HG03520 (cell line): ENCODE data around the gene PDE7B.

Source experiments
- ATAC-seq: cut with Tn5 transposase; IDR thresholded peaks from one replicate; pipeline ENCODE4 v1.9.1; 2021; ENCODE audit warnings: mild to moderate bottlenecking, moderate library complexity; ENCODE audit not compliant: unreplicated experiment

PDE7B gene

GRCh38 chr6:135922174-135922573, 70.7 kb downstream of the PDE7B start:
- ATAC-seq = no peak

GRCh38 chr6:135922746-135923145, 71.2 kb downstream of the PDE7B start:
- ATAC-seq = no peak

- ATAC-seq = no peak
These were observed 81.2 kb downstream of the PDE7B start for GRCh38 chr6:135932651-135933050.

- no peak for ATAC-seq
These were observed 84.6 kb downstream of the PDE7B start for GRCh38 chr6:135935941-135936601.

GRCh38 chr6:135936606-135937005, 85.1 kb downstream of the PDE7B start:
- no peak for ATAC-seq

- no peak for ATAC-seq
These were observed 85.6 kb downstream of the PDE7B start for GRCh38 chr6:135937106-135937505.

- ATAC-seq = no peak
These were observed 87.2 kb downstream of the PDE7B start for GRCh38 chr6:135938576-135939207.

GRCh38 chr6:135939208-135939591, 87.7 kb downstream of the PDE7B start:
- ATAC-seq = no peak

GRCh38 chr6:135940616-135941167, 89.2 kb downstream of the PDE7B start:
- ATAC-seq = no peak

GRCh38 chr6:135941275-135942025, 89.9 kb downstream of the PDE7B start:
- ATAC-seq = no peak

- ATAC-seq = no peak
These were observed 92.6 kb downstream of the PDE7B start for GRCh38 chr6:135944120-135944519.

- no peak for ATAC-seq
These were observed 95.2 kb downstream of the PDE7B start for GRCh38 chr6:135946674-135947073.

- no peak for ATAC-seq
These were observed 99.2 kb downstream of the PDE7B start for GRCh38 chr6:135950669-135951068.

GRCh38 chr6:135951169-135951568, 99.7 kb downstream of the PDE7B start:
- no peak for ATAC-seq

GRCh38 chr6:135953818-135954217, 102.3 kb downstream of the PDE7B start:
- no peak for ATAC-seq

GRCh38 chr6:135955099-135955498, 103.6 kb downstream of the PDE7B start:
- ATAC-seq = no peak

GRCh38 chr6:135962731-135963130, 111.2 kb downstream of the PDE7B start:
- ATAC-seq = no peak

- ATAC-seq = no peak
These were observed 119.2 kb downstream of the PDE7B start for GRCh38 chr6:135970750-135971149.

- no peak for ATAC-seq
These were observed 119.8 kb downstream of the PDE7B start for GRCh38 chr6:135971351-135971750.

- ATAC-seq = no peak
These were observed 120.6 kb downstream of the PDE7B start for GRCh38 chr6:135972150-135972549.

- ATAC-seq = no peak
These were observed 121.1 kb downstream of the PDE7B start for GRCh38 chr6:135972586-135972985.

GRCh38 chr6:135974426-135974825, 122.9 kb downstream of the PDE7B start:
- ATAC-seq = no peak
